SW480 (cell line): ENCODE data around the gene DCTN3.

ENCODE experiments used
- DNase-seq: peaks from one replicate; pipeline ENCODE4 v3.0.0-alpha.2; 2016; ENCODE audit warnings: low spot score

The DCTN3 gene

GRCh38 chr9:34620061-34620994 is at the start of gene DCTN3:
Gene DCTN3, minus strand, starts transcription at chr9:34620495. Its CDS starts 31 bp downstream, at chr9:34620464.
- peak; percentile 92 for DNase-seq

- DNase-seq = peak; percentile 87
Measured at GRCh38 chr9:34665381-34666250, 45.3 kb upstream of the DCTN3 start.

GRCh38 chr9:34665067-34665380 is 44.7 kb upstream of the DCTN3 start:
- DNase-seq = no peak

- DNase-seq = peak; percentile 62
Measured at GRCh38 chr9:34664281-34665066, 44.2 kb upstream of the DCTN3 start.

GRCh38 chr9:34663303-34663605 is 43.0 kb upstream of the DCTN3 start:
- DNase-seq = no peak

- DNase-seq = no peak
Measured at GRCh38 chr9:34662526-34663302, 42.4 kb upstream of the DCTN3 start, which contains the start of gene CCL27. Gene CCL27, minus strand, starts transcription at chr9:34662657. Its CDS starts 24 bp downstream, at chr9:34662633.

GRCh38 chr9:34659592-34660253 is 39.4 kb upstream of the DCTN3 start:
- peak; percentile 48 for DNase-seq

- no peak for DNase-seq
Measured at GRCh38 chr9:34658461-34658860, 38.2 kb upstream of the DCTN3 start.

- DNase-seq = no peak
Measured at GRCh38 chr9:34656992-34657391, 36.7 kb upstream of the DCTN3 start.

GRCh38 chr9:34655394-34655793 is 35.1 kb upstream of the DCTN3 start:
- DNase-seq = no peak

GRCh38 chr9:34654323-34655051 is 34.2 kb upstream of the DCTN3 start:
- no peak for DNase-seq

- no peak for DNase-seq
Measured at GRCh38 chr9:34653151-34654072, 33.1 kb upstream of the DCTN3 start.

GRCh38 chr9:34652602-34653000 is 32.3 kb upstream of the DCTN3 start:
- no peak for DNase-seq

GRCh38 chr9:34651876-34652601 is 31.7 kb upstream of the DCTN3 start, which contains the start of gene IL11RA:
Gene IL11RA, plus strand, starts transcription at chr9:34652185. Its CDS starts 3,033 bp downstream, at chr9:34655218.
- DNase-seq = peak; percentile 91

- no peak for DNase-seq
Measured at GRCh38 chr9:34651321-34651720, 31.0 kb upstream of the DCTN3 start.

GRCh38 chr9:34650816-34651215 is 30.5 kb upstream of the DCTN3 start:
- DNase-seq = no peak

- DNase-seq = no peak
Measured at GRCh38 chr9:34648673-34649072, 28.4 kb upstream of the DCTN3 start.

- DNase-seq = no peak
Measured at GRCh38 chr9:34647651-34648050, 27.4 kb upstream of the DCTN3 start.
